ENCODE measurements around the gene BFSP2.
A peak's percentile ranks its signal among the peaks of the same experiment; 100 is the strongest.
"Not testable (repeated sequence)": the region's sequence is repeated elsewhere in the genome, so short reads cannot be mapped to it uniquely, and the experiment has no call there.

BFSP2 gene

DNA sequence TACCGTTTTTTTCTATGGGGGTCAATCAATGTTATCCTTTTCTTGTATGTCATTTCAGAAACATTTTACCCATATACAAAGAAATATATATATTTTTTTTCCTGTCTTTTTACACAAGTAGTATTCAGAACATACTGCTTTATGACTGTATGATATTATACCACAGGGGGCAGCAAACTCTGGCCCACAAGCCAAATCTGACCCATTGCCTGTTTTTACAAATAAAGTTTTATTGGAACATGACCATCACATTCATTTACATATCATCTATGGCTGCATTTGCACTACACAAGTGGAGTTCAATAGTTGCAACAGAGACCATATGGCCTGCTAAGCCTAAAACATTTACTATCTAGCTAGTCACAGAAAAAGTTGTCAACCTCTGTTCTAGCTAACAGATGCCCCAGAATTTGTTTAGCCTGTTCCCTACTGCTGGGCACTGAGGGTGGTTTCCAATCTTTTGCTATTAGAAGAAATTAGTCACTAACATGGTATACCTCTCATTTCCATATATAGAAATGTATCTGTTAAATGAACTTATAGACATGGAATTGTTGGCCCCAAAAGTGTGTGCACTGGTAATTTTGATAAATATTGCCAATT is 57.7 kb downstream of the BFSP2 start:
- DNase-seq, result no peak

DNA sequence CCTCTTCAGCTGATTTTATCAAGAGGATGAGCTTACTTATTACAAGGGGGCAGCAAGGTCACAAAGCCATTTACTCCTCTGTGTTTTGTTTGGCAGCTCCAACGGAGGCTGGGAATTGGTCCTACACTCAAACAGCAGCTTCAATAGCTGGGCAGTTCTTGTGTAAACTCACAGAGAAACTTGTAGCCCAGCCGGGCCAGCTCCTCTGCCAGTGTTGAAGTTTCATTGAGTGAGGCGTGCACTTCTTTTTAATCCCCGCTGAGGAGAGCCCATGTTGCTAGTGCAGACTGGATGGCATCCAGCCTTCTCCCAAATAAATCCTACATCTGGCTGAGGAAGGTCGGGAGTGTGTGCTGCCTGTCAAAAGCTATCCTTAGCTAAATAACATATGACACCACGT is 59.5 kb downstream of the BFSP2 start:
- DNase-seq, result no peak

DNA sequence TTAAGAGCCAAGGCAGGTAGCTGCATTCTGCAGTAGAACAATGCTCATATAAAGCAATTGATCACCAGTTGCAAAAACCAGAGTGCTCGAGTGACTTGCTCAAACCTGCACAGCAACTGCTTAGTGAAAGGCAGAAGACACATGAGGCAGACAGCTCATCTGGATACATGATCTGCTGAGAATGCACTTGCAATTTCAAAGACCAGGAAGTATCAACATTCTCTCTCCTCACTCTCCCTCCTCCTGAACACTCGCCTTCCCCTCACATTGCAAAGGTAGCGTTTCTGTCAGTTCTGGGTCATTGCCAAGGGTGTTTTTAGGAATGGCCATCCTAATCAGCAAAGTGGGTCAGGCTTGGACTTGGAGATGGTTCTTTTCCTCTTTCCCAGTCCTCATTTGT is 61.0 kb downstream of the BFSP2 start:
- DNase-seq, result no peak

DNA sequence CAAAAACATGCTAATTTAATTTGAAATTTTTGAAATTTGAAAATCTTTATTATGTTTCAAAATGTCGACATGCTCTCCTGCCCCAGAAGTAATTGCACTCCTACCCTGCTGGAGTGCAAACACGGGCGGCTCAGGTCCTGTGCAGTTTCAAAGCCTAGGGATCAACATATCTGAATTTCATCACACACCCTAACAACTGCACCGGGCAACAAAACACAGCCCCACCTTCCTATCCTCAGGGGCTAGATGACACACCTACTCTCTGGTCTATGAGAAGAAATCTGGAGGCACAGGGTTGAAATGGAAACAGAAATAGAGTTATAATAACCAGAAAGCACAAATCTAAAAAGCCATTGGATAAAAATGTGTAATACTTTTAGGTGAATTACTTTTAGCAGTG is 61.4 kb downstream of the BFSP2 start:
- no peak for DNase-seq

DNA sequence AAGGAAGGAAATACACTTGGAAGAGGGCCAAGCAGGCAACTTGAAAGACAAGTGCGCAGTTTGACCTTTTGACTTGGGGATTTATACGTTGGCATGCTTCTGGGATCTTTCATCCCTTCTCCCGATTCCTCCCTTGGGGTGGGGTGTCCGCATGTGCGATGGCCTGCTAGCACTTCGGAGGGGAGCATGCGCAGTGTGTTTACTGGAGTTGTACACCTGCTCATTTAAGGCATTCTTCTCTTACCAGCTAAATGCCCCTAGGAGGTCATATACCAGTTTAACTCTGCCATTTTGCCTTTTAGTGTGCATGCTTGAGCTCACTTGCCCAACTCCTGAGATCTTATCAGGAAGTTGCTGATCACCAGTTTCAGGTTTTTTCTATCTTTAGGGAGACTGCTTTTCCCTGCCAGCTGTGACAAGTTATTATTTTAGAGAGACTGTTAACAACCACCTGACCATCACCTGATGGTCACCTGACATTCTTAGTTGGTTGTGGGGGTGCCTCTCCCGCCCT is 63.5 kb downstream of the BFSP2 start:
- DNase-seq, result no peak

DNA sequence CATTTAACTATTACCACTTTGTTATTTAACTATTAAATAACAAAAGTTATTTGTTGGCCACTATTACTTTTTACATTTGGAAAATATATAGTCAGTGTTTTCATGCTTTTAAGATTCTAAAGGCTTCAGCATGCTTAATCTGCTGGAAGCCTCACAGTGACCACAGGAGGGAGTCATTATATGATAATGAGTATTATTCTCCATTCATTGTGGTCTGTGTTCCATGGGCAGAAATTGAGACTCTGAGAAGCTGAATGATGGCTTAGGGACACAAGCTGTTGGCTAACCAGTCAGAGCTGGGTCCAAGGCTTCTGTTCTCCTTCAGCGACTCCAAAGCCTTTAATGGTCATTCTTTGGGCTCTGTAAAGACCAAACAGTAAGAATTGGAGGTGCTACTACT is 64.7 kb downstream of the BFSP2 start:
- DNase-seq, result peak; percentile 40

DNA sequence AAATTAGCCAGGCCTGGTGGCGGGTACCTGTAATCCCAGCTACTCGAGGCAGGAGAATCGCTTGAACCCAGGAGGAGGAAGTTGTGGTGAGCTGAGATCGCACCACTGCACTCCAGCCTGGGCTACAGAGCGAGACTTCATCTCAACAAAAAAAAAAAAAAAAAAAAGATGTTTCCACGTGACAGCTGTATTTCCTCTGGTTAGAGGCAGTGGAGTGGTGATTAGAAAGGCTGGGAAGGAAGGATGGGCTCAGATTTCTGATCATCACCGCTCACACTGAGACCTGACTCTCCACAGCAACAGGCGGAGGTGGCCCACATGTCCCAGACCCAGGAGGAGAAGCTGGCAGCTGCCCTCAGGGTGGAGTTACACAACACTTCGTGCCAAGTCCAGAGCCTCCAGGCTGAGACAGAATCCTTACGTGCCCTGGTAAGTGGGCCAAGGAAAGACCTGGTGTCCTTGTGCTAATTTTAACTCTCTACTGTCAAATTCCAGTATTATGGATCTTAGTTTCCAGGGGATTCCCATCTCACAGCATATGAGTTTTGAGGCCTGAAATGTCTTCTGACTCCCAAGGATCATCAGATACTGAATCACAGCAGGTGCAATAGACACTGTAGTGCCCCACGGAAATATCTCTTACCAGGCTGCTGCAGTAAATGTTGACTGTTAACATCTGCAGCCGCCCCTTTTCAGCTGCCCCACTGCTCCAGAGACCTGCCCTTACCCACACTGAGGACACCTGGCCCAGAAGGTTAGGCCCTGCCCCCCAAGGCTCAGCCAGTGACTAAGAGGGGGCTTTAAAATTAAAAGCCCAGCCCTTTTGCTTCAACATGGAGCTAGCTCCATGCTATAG is 66.9 kb downstream of the BFSP2 start:
- DNase-seq, result no peak

DNA sequence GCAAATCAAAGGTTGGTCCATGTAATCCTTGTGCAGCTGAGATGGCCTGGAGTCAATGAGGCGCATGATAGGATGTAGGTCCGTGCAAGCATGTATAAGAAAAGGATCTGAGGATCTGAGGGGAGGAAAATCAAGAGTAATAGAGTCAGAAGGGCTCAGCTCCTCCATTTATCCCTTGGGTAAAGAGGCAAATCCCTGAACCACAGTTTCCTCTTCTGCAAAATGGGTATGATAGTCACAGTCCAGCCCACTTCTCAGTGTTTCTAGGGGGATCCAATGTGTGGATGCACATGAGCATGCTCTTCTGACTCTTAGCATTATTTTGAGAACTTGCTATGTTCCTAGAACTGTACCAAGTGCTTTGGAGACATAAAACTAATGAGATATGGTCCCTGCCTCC is 67.9 kb downstream of the BFSP2 start:
- DNase-seq, result no peak

DNA sequence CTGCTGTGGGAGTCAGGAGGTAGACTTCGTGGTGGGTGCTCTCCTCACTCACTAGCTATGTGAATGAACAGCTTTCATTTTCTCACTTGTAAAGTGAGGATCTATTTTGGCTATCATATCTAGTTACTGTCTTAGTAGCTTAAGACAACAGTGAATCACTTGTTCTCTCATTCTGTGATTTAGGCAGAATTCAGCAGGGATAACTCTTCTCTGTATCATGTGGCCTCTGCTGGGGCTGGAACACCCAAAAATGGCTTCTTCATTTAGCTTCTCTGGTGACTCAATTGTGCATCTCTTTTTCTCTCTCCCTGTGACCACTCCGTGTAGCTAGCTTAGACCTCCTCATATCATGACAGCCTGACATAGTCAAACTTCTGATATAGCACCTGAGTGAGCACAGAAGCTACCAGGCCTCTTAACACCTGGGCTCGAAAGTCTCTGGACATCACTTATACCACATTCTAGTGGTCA is 68.4 kb downstream of the BFSP2 start:
- DNase-seq, result no peak

DNA sequence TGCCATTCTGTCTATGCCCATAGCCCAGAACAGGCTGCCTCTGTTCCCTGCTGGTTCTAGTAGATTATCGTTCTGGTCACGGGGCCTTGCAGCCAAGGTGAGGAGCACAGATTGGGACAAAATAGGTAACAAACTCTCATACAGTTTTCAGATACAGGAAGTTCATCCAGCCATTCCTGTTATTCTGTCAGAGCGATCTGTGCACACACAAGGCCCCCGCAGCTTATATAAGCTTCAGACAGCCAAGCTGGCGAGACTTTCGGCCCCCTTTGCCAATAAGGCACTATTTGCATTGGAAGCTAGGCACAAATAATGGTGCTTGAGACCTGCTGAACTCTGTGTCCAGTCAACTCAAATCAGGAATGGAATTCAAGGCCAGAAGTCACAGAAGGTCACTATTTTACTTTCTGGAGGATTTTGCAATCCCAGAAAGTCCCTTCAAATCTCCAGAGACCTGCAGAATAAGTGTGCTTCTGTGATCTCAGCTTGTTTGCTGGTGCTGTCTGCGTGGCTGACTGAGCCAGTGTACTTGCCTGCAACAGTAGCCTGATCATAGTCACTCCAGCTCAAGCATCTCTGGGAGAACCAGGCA is 69.4 kb downstream of the BFSP2 start:
- DNase-seq, result no peak

DNA sequence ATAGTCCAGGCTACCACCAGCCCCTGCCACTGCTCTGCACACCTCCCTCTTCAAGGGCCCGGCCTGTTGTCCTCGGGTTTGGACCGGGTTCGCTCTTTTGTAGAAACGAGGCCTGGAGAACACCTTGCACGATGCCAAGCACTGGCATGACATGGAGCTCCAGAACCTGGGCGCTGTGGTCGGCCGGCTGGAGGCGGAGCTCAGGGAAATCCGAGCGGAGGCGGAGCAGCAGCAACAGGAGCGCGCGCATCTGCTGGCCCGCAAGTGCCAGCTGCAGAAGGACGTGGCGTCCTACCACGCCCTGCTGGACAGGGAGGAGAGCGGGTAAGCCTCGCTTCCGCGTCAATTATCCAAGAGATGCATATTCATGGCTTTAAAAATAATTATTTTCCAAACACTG is 72.4 kb downstream of the BFSP2 start:
- no peak for DNase-seq

DNA sequence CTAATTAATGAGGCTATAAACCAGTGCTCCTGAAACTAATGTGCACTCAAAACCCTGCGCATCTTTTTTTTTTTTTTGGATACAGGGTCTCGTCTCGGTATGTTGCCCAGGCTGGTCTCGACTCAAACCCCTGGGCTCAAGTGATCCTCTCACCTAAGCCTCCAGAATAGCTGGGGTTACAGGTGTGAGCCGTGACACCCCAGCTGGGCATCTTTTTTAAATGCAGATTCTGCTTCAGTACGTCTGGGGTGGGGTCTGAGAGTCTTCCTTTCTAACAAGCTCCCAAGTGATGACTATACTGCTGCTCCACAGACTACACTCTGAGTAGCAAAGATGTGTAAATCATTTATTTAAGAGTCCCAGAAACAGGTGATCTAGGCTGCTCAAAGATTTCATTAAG is 73.0 kb downstream of the BFSP2 start:
- no peak for DNase-seq

DNA sequence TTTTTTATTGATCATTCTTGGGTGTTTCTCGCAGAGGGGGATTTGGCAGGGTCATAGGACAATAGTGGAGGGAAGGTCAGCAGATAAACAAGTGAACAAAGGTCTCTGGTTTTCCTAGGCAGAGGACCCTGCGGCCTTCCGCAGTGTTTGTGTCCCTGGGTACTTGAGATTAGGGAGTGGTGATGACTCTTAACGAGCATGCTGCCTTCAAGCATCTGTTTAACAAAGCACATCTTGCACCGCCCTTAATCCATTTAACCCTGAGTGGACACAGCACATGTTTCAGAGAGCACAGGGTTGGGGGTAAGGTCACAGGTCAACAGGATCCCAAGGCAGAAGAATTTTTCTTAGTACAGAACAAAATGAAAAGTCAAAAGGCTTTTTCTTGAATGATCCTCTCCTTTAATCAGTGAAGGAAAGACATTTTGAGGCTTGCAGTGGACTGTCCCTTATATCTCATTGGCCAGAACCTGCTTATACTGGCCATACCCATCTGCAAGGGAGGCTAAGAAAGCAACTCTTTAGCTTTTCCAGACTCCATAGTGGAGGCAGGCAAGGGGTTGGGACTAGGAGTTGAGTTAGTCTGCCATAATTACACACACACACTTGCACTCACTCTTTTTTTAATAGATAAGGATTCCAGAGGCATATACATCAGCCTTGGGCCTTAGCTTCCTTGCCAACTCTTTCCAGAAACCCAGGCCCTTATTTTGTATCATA is 73.8 kb downstream of the BFSP2 start:
- not testable (repeated sequence) for DNase-seq

DNA sequence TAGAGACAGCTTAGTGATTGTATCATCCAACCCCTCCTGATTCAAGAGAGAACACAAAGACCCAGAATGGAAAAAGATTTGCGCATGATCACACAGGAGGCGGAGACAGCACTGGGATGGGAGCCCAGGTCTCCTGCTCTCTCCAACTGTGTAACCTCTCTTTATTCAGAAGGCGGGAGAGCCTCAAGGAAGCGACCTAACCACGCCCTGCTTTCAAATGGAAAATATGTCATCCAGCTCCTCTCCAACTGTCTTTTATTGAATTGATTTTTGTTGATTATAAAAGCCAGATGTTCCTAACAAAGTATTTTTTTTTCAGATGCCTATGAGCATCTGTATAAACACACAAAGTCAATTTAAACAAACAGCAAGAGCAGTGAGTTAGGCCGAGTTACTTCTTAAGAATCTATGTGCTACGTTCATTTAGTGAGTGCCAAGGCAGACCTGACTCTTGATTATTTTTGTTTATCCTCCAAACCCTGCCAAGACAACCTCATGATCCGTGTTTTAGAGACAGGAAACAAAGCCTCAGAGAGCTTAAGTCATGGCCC is 74.5 kb downstream of the BFSP2 start:
- DNase-seq, result peak; percentile 46

DNA sequence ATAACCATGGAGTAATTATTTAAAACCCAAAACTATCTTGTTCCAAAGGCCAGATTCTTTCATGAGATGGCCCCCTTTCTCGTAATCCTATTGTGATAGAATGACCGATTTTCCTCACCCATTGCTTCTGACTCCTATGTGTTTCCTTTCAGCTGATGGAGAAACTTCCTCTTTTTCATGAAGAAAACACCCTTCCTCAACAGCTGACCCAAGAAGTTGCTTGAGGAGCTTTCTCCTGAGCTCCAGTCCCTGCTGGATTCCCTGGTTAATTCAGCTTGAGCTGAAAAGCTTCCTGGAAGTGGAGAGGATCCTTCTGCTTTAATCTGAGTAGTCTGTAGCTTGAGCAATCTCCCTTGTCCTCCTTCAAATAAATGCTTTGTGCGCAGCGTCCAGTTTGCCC is 75.0 kb downstream of the BFSP2 start:
- no peak for DNase-seq

DNA sequence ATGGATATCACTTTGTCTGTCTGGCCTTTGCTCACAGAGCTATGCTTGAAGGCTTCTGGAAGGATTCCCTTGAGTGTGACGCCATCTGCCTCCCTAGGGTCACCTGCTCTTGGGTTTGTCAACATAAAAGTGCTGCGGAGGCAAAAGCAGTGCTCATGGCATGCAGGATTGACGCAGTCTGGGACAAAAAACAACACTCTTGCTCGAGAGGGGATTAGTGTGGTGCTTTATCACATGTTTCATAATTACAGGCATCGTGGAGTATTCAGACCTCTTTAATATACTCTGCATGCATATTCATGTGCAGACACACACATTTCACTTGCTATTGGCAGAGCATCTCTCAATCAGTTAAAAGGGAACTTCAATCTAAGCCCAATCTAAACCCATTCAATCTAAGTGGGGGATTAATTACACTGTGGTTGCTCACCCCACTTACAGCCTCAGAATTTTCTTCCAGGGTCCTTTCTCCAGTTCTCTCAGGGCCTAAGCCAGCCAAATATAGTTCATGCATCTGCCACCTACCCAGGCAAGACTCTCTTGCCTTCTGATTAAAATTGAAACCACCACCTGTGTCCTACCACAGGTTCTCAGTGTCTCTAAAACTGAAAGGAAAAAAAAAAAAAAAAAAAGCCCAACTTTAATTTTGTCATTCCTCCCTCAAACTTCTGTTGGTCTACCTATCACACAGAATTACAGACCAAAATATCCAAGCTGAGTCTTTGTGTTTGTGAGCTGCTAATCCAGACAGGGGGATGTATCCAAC is 75.6 kb downstream of the BFSP2 start:
- no peak for DNase-seq

DNA sequence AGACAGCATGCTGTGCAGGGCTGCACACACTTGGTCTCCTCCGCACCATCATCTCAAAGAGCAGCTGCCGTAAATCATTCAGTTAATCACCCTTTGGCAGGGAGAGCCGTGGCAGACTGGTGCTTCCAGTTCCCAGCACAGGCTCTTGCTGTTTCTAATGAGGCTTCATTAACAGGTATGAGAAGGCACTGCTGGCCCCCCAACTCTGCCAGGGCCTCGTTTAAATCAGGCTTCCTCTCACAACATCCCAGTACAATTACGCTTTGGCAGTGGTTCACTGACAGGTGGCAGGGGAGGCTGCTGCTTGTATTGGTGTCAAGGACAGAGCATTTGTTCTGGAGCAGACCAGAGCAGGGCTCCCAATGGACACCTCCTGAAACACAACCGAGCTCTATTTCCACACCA is 77.1 kb downstream of the BFSP2 start:
- no peak for DNase-seq

DNA sequence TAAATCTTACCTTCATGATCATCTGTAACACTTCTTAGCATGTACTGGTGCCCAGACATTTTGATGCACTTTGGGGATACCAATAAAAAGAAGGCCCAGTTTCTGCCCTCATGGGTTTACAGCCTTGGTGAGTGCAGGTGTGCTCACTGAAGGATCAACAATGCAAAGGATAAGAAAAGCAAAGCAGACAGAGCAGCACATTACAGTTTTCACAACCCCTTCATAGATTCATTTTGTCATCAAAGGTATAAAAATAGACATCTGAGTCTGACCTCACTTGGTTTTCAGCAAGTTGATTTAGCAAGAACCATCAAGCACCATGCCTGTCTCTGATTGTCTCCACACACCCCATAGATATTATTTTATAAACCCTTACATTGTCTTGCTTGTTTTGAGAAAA is 77.6 kb downstream of the BFSP2 start:
- no peak for DNase-seq

DNA sequence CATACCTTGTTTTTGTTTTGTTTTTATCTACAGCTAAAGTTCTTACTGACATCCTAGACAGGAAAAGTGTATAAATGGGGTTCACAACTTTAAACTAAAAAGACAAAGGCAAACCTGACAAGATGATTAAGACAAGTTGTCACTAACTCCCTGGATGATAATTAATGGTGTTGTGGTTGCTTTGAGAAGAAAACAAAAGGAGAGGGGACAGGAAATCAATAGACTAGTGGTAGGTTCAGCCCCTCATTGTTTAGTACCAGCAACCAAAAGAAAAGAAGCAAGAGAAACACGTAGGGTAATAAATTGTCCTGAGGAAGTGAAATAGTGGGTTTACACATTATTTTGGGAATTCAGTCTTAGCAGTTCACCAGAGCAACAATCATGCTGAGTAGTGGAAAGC is 78.8 kb downstream of the BFSP2 start:
- DNase-seq, result no peak

DNA sequence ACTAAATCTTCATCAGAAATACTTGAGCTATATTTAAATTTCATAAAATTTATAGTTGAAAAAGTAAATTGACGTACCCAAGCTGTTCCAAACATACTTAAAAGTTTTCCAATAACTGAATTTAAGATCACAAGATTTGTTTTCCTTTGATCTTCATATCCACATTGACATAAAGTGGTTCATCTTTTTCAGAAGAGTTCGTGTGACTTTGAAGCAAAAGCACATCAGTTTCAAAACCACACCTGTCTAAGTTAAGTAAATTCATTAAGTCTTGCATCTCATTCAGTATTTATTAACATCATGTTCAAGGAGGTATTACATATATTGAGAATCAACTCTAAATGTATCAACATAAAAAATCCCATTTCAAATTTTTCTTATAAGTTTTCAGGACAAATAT is 79.5 kb downstream of the BFSP2 start:
- DNase-seq, result no peak

DNA sequence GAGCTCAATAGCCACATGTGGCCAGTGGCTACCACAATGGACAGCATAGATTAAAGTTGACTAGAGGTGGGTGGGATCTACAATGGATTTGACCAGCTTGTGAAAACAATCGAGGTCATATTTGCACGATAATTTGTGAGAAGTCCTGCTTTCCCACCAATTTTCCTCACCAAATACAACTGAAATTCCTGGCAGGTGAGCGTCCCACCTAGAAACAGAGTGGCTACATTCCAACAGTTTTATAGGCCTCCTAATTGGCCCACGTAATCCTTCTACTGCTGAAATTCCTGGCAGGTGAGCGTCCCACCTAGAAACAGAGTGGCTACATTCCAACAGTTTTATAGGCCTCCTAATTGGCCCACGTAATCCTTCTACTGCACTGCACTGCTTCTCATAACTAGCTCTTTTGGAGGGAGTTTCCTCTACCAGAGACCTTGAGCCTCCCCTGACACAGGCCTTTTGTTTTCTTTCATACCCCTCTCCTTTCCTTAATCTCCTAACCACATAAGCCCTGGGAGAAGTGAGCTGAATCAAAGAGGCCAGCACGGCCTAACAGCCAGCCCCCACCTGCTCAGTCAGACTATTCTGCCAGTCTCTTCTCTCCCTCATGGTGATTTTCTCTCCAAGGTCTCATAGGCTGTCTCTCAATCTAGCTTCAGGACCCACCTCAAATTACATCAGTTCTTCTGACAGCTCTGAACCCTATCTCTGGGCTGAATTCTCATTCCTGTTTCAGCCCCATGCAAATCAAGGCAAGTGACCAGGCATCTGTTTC is 80.2 kb downstream of the BFSP2 start:
- no peak for DNase-seq

Measured in fibroblast of skin of right biceps (primary cell).